ENCODE data around the gene KHK.

DNA sequence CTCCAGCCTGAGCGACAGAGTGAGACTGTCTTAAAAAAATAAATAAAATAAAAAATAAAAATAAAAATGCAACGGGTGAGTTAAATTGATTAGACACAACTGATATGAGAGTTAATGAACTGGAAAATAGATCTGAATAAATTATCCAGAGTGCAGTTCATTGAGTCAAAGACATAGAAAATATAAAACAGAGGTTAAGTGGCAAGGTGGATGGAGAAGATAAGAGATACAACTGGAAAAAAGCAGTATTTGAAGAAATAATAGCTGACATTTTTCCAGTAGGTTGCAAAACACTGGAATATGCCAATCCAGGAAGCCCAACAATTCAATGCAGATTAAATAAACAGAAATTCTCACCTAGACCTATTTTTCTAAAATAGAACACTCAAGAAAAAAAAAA is 21.6 kb downstream of the KHK start:
- TF ChIP-seq, protein P1, sequence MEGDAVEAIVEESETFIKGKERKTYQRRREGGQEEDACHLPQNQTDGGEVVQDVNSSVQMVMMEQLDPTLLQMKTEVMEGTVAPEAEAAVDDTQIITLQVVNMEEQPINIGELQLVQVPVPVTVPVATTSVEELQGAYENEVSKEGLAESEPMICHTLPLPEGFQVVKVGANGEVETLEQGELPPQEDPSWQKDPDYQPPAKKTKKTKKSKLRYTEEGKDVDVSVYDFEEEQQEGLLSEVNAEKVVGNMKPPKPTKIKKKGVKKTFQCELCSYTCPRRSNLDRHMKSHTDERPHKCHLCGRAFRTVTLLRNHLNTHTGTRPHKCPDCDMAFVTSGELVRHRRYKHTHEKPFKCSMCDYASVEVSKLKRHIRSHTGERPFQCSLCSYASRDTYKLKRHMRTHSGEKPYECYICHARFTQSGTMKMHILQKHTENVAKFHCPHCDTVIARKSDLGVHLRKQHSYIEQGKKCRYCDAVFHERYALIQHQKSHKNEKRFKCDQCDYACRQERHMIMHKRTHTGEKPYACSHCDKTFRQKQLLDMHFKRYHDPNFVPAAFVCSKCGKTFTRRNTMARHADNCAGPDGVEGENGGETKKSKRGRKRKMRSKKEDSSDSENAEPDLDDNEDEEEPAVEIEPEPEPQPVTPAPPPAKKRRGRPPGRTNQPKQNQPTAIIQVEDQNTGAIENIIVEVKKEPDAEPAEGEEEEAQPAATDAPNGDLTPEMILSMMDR (conservative IDR thresholded peaks at IDR 0.05), result no peak
- TF ChIP-seq ZFX (IDR thresholded peaks at IDR 0.05), result no peak

All from C4-2B (cell line).